B cell (primary cell): ENCODE data around the gene JAM2. TPM values are rescaled to one million over a fixed set of nuclear protein-coding genes. Genes with fewer than 3 reads are reported as not detected.

Source experiments
- ATAC-seq: fragments of 200-7000 bp; cut with Tn5 transposase; one replicate; pipeline ENCODE4 v1.10.0; 2021; ENCODE audit warnings: low read depth, mild to moderate bottlenecking, moderate number of reproducible peaks, moderate library complexity
- CTCF ChIA-PET: fragments of 350-600 bp; sonication (Branson Sonifier 250); formaldehyde crosslinking; loops from one replicate; lab custom pipeline; 2021; ENCODE audit warnings: antibody characterized with exemption, inconsistent platforms; lab: Charles Lee
- POLR2A ChIA-PET: fragments of 350-600 bp; sonication (Branson Sonifier 250); formaldehyde crosslinking; loops from one replicate; lab custom pipeline; 2021; ENCODE audit warnings: antibody characterized with exemption; lab: Charles Lee
- DNase-seq: peaks from one replicate; pipeline ENCODE4 v3.0.0; 2013
- H2AFZ ChIP-seq: 2 replicates; pipeline ENCODE4 v1.6.1; 2012; ENCODE audit warnings: mild to moderate bottlenecking, low read depth, low read length; ENCODE audit not compliant: insufficient read depth, poor library complexity, severe bottlenecking
- H3K27ac ChIP-seq, 2 donors: 1 replicate in 1 of 2; 2 replicates in 1 of 2; pipeline ENCODE4 v1.5.1; 2012 to 2013; ENCODE audit warnings: low read length in 2 of 2, mild to moderate bottlenecking in 2 of 2, moderate library complexity in 1 of 2
- H3K27me3 ChIP-seq, 4 experiments: fragments of 200-600 bp in 1 of 4; sonication (generic) in 1 of 4; replicated peaks in 1 of 4; 1 replicate in 2 of 4; 2 replicates in 2 of 4; pipeline versions ENCODE4 v1.6.1 to v1.7.0; 2013 to 2016; ENCODE audit warnings: low read length in 3 of 4, mild to moderate bottlenecking in 2 of 4, mixed read lengths in 1 of 4, moderate library complexity in 1 of 4; ENCODE audit not compliant: insufficient read depth in 4 of 4, control insufficient read depth in 3 of 4; ENCODE audit errors: control extremely low read depth in 1 of 4
- H3K36me3 ChIP-seq, 2 experiments: replicated peaks in 1 of 2; 1 replicate in 1 of 2; 2 replicates in 1 of 2; pipeline versions ENCODE4 v1.6.1 to v1.7.1; 2013; ENCODE audit warnings: low read length in 1 of 2; ENCODE audit not compliant: insufficient read depth in 2 of 2, control insufficient read depth in 1 of 2; ENCODE audit errors: control extremely low read depth in 1 of 2, extremely low read depth in 1 of 2
- H3K4me1 ChIP-seq, 2 donors: fragments of 200-600 bp in 1 of 2; sonication (generic) in 1 of 2; 1 replicate in 1 of 2; 2 replicates in 1 of 2; pipeline versions ENCODE4 v1.5.1 to v1.6.1; 2013 to 2017; ENCODE audit warnings: low read length in 2 of 2; ENCODE audit not compliant: control insufficient read depth in 2 of 2, insufficient read depth in 2 of 2
- H3K4me2 ChIP-seq: replicated peaks from 2 replicates; pipeline ENCODE3; 2012; ENCODE audit warnings: mild to moderate bottlenecking, low read depth, low read length; ENCODE audit not compliant: poor library complexity, severe bottlenecking
- H3K4me3 ChIP-seq, 5 experiments: fragments of 200-600 bp in 1 of 5; sonication (generic) in 1 of 5; 1 replicate in 3 of 5; 2 replicates in 2 of 5; pipeline versions ENCODE4 v1.5.1 to v1.7.0; 2011 to 2016; ENCODE audit warnings: low read length in 4 of 5, mild to moderate bottlenecking in 4 of 5, low read depth in 2 of 5, control low read depth in 1 of 5, moderate library complexity in 1 of 5; ENCODE audit not compliant: insufficient read depth in 1 of 5; ENCODE audit errors: control extremely low read depth in 1 of 5, extremely low read depth in 1 of 5
- H3K79me2 ChIP-seq: fragments of 200-600 bp; sonication (generic); one replicate; pipeline ENCODE4 v1.6.0; 2016; ENCODE audit warnings: low read length; ENCODE audit not compliant: control insufficient read depth, insufficient read depth
- H3K9ac ChIP-seq: fragments of 200-600 bp; sonication (generic); 2 replicates; pipeline ENCODE4 v1.6.1; 2017; ENCODE audit warnings: mild to moderate bottlenecking, low read length, moderate library complexity
- H3K9me3 ChIP-seq, 3 donors: one replicate each; pipeline versions ENCODE4 v1.6.1 to v1.7.1; 2013; ENCODE audit warnings: low read length in 2 of 3; ENCODE audit not compliant: control insufficient read depth in 2 of 3, insufficient read depth in 1 of 3; ENCODE audit errors: control extremely low read depth in 1 of 3
- H4K20me1 ChIP-seq: 2 replicates; pipeline ENCODE4 v1.6.0; 2012; ENCODE audit warnings: mild to moderate bottlenecking, low read length; ENCODE audit not compliant: insufficient read depth, control insufficient read depth, poor library complexity, severe bottlenecking
- H3K27ac Mint-ChIP-seq: one replicate; pipeline ENCODE4 v1.8.0; 2021; ENCODE audit warnings: mixed read lengths
- H3K27me3 Mint-ChIP-seq: one replicate; pipeline ENCODE4 v1.8.0; 2021; ENCODE audit warnings: mixed read lengths
- H3K4me1 Mint-ChIP-seq: one replicate; pipeline ENCODE4 v1.8.0; 2021; ENCODE audit warnings: mixed read lengths
- H3K4me3 Mint-ChIP-seq: one replicate; pipeline ENCODE4 v1.8.0; 2021; ENCODE audit warnings: mixed read lengths
- H3K9me3 Mint-ChIP-seq: one replicate; pipeline ENCODE4 v1.8.0; 2022; ENCODE audit warnings: mixed read lengths; ENCODE audit not compliant: insufficient read depth
- CTCF ChIP-seq: fragments of 200-600 bp; IDR thresholded peaks from one replicate; pipeline ENCODE4 v1.8.0; 2022; ENCODE audit warnings: antibody characterized with exemption, mild to moderate bottlenecking
- EZH2 ChIP-seq: IDR thresholded peaks from 2 replicates; pipeline ENCODE4 v1.6.1; 2012; ENCODE audit warnings: borderline replicate concordance, low read depth, mild to moderate bottlenecking, moderate library complexity, low read length; ENCODE audit not compliant: insufficient read depth, poor library complexity, severe bottlenecking
- WGBS: methylation state at CpG from one replicate; pipeline ENCODE4 v1.1.5; 2013; ENCODE audit warnings: missing lambda C conversion rate; ENCODE audit not compliant: insufficient coverage; 5-methylcytosine and 5-hydroxymethylcytosine counted together
- intact Hi-C: fragments of 100-400 bp; cut with micrococcal nuclease; formaldehyde crosslinking; loops from one replicate; pipeline ENCODE4 v1.10.0; 2022
- polyA plus RNA-seq: library from polyadenylated mRNA; depleted of rRNA; stranded (reverse); fragments of >200 nt; gene quantifications from 2 replicates; pipeline ENCODE4 v1.2.3, GENCODE V29; 2012
- total RNA-seq, 2 donors: library from RNA; stranded (reverse); fragments of 120-200 nt in 1 of 2; gene quantifications; 1 replicate in 1 of 2; 2 replicates in 1 of 2; pipeline versions ENCODE4 v1.2.3 to v1.2.4, GENCODE V29; 2013 to 2022

Gene JAM2
- total and polyA plus RNA-seq, 2 donors (not counting 1 experiment from before 2014, with no cell fraction given), result 0.94 to 1.5 TPM

- ATAC-seq, result no peak
Measured at GRCh38 chr21:25676451-25676850, 37.4 kb downstream of the JAM2 start.

GRCh38 chr21:25682382-25682781, 43.3 kb downstream of the JAM2 start:
- 98% methylated on average over 9 of the region's 9 CpGs for WGBS
- POLR2A ChIA-PET, result no interaction called here
- Mint-ChIP-seq H3K4me3 (no peak overlapping the region), H3K9me3 (no peaks in the 10 kb centered on the region), H3K27ac (no peak overlapping the region), H3K27me3 (no peaks in the 10 kb centered on the region), H3K4me1 (no peaks in the 10 kb centered on the region)
- no peak overlapping the region for H3K27ac ChIP-seq
- H3K36me3 ChIP-seq, result no peaks in the 10 kb centered on the region
- CTCF ChIA-PET, result no interaction called here
- H3K9ac ChIP-seq, result no peak overlapping the region
- no peak overlapping the region for H3K4me2 ChIP-seq
- no peaks in the 10 kb centered on the region for H4K20me1 ChIP-seq
- no peaks in the 10 kb centered on the region for H3K4me1 ChIP-seq
- H3K4me3 ChIP-seq, result no peak overlapping the region
- ATAC-seq (no peak), DNase-seq (no peak)
- intact Hi-C loops, result no loop called here
- H3K9me3 ChIP-seq, result no peaks in the 10 kb centered on the region
- no peaks in the 10 kb centered on the region for H3K79me2 ChIP-seq
- H3K27me3 ChIP-seq, result no peaks in the 10 kb centered on the region
- TF ChIP-seq EZH2 (no peak), CTCF (no peak)
- H2AFZ ChIP-seq, result no peak overlapping the region

More at GRCh38 chr21:25676451-25676850, 37.4 kb downstream of the JAM2 start:
- Histone ChIP-seq H3K36me3 (no peaks in the 10 kb centered on the region), H3K4me2 (no peak overlapping the region), H3K4me3 (no peak overlapping the region), H3K79me2 (no peaks in the 10 kb centered on the region), H3K9me3 (peaks cover 0 to 1% (median 0%) of the 10 kb centered on the region in 3 donors), H2AFZ (no peak overlapping the region), H3K27ac (no peak overlapping the region), H3K27me3 (no peaks in the 10 kb centered on the region), H3K4me1 (no peaks in the 10 kb centered on the region), H3K9ac (no peak overlapping the region), H4K20me1 (no peaks in the 10 kb centered on the region)
- CTCF ChIA-PET, result no interaction called here
- no peak for DNase-seq
- Mint-ChIP-seq H3K27me3 (no peaks in the 10 kb centered on the region), H3K4me1 (no peaks in the 10 kb centered on the region), H3K27ac (no peak overlapping the region), H3K4me3 (no peak overlapping the region), H3K9me3 (no peaks in the 10 kb centered on the region)
- no peak for TF ChIP-seq EZH2
- TF ChIP-seq CTCF, result no peak
- intact Hi-C loops, result no loop called here
- POLR2A ChIA-PET, result no interaction called here
